Natural killer cell treated with Interleukin-12 subunit alpha and Interleukin-12 subunit beta and Interleukin-15 and Interleukin-18, amount 100 ng/mL, for 72 hours (primary cell): Measurements from ENCODE around the gene TRAF1. TPM values are rescaled to one million over a fixed set of nuclear protein-coding genes. Genes with fewer than 3 reads are reported as not detected.

Experiments
- ATAC-seq, 2 donors: fragments of 150-1000 bp; cut with Tn5 transposase in 1 of 2; sonication (Bioruptor Pico), chemical (Tn5 transposase) in 1 of 2; 2 replicates each; pipeline ENCODE4 v1.10.0; 2021
- DNase-seq: peaks from one replicate; pipeline ENCODE4 v3.0.0; 2022; ENCODE audit warnings: low spot score
- H3K27ac Mint-ChIP-seq, 2 donors: 1 replicate in 1 of 2; 2 replicates in 1 of 2; pipeline ENCODE4 v1.8.0; 2022; ENCODE audit warnings: mixed read lengths in 2 of 2, mild to moderate bottlenecking in 1 of 2, moderate library complexity in 1 of 2
- H3K27me3 Mint-ChIP-seq, 2 donors: 1 replicate in 1 of 2; 2 replicates in 1 of 2; pipeline ENCODE4 v1.8.0; 2022; ENCODE audit warnings: mixed read lengths in 2 of 2
- H3K36me3 Mint-ChIP-seq: one replicate; pipeline ENCODE4 v1.8.0; 2022; ENCODE audit warnings: mixed read lengths
- H3K4me1 Mint-ChIP-seq, 2 donors: 1 replicate in 1 of 2; 2 replicates in 1 of 2; pipeline ENCODE4 v1.8.0; 2022; ENCODE audit warnings: low read depth in 2 of 2, mixed read lengths in 2 of 2, mild to moderate bottlenecking in 1 of 2
- H3K4me3 Mint-ChIP-seq: one replicate; pipeline ENCODE4 v1.8.0; 2022; ENCODE audit warnings: mixed read lengths
- H3K9me3 Mint-ChIP-seq: 2 replicates; pipeline ENCODE4 v1.8.0; 2022; ENCODE audit warnings: mixed read lengths
- total RNA-seq, 2 donors: library from RNA; stranded (reverse); gene quantifications; one replicate each; pipeline ENCODE4 v1.2.3, GENCODE V29; 2022

The TRAF1 gene
- total RNA-seq, 2 donors from 2014 or later = 145 to 375 TPM

DNA sequence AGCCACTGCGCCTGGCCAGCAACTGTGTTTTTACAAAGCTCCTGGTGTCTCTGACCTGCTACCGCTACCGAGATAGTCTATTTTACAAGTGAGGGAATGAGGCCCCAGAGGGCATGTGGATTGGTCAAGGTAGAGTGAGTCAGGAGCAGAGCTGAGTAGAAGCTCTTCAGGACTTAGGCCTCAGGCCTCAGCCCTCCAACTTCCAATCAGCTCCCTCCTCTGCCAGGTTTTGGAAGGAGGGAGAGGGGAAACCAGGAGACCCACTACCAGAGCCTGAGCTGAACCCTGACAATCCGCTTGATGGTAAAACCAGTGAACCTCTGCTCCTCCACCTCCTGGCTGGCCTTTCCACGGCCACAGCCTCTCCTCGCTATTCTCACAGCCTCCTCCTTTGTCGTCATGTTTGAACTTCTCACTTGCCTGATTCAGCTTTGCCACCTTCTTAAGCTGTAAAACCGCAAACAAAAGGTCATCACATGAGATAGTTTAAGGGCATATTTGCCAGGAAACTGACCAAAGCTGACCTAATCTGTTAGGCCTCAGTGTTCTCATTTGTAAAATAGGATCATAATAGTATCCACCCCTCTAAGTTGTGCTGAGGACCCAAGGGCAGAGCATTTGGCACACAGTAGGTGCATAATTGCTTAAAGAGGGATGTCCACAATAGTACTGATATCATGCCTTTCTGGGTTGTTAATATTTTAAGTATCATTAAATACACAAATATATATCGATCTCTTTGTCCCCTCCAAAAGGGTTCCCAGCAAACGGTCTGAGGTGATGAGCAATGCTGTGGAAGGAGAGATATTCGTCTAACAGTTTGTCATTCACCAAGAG is 1.7 kb downstream of the TRAF1 start:
- Mint-ChIP-seq H3K9me3 (no peaks in the 10 kb centered on the region), H3K36me3 (peaks cover 29% of the 10 kb centered on the region)
- ATAC-seq = peak; percentile 17 to 33

DNA sequence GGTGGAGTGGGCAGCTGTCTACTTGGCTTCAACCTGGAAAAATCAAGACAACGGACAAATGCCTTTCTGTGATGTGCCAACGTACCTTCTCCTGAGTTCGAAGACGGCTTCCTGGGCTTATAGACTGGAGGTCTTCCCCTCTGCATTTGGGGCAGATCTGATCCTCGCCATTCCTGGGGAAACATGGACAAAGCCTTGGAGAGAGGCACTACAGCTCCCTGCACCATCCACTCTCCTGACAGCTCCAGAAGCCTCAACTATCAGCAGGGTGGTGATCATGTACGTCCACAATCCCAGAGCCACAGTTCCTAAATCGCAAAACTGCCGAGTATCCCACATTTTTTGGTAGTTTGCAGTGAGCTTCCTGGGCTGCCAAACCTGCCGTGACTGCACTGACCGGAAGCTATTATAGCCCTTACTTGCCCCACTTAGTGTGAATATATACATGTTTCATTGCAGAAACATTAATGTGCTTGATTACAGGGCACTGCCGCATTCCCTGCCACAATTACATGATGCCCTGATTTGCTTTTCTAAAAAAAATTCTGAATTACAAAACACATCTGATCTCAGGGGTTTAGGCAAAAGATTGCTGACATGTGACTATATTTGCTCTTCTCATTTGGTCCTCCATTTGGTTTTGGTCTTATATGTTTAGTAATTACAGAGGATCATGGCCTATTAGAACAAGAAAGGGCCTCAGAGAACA is 2.8 kb downstream of the TRAF1 start:
- Mint-ChIP-seq H3K27ac (peak overlapping the region; percentile 97 to 98), H3K9me3 (no peaks in the 10 kb centered on the region), H3K4me1 (peaks cover 73 to 87% of the 10 kb centered on the region in 2 donors), H3K4me3 (peak overlapping the region; percentile 99), H3K36me3 (peaks cover 35% of the 10 kb centered on the region), H3K27me3 (no peaks in the 10 kb centered on the region)
- DNase-seq (no peak), ATAC-seq (no peak)

More for the DNA sequence above, 1.7 kb downstream of the TRAF1 start:
- H3K4me3 Mint-ChIP-seq = peak overlapping the region; percentile 99
- H3K27me3 Mint-ChIP-seq = no peaks in the 10 kb centered on the region
- peaks cover 67 to 86% of the 10 kb centered on the region in 2 donors for H3K4me1 Mint-ChIP-seq
- DNase-seq = peak; percentile 85
- H3K27ac Mint-ChIP-seq = peak overlapping the region; percentile 97 to 98

DNA sequence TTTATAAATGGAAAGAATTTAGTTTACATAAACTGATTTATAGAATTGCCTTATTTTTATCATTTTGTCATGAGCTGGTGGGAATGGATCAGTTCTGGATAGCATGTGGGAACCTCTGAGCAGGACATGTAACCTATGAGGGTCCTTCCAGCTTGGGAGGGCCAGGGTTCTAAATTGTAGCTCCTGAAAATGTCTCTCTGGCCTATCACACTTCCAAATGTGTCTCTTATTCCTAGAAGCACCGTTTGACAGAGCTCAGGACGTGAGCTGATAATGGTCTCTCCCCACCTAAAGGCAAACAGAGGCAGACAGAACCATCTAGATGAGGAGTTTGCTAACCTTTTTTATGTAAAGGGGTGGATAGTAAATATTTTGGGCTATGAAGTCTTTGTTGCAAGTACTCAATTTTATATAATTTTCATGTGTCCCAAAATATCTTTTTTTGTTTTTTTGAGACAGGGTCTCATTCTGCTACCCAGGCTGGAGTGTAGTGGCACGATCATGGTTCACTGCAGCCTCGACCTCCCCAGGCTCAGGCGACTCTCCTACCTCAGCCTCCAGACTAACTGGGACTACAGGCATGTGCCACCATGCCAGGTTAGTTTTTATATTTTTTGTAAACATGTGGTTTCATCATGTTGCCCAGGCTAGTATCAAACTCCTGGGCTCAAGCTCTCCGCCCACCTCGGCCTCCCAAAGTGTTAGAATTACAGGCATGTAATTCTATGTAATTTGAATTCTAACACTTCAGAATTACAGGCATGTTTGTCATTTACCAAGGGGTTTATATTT is 4.0 kb downstream of the TRAF1 start:
- ATAC-seq = no peak
- Mint-ChIP-seq H3K4me3 (peak overlapping the region; percentile 99), H3K27me3 (no peaks in the 10 kb centered on the region), H3K9me3 (no peaks in the 10 kb centered on the region), H3K4me1 (peaks cover 72 to 84% of the 10 kb centered on the region in 2 donors), H3K27ac (peak overlapping the region; percentile 97 to 98), H3K36me3 (peaks cover 43% of the 10 kb centered on the region)
- DNase-seq = no peak

DNA sequence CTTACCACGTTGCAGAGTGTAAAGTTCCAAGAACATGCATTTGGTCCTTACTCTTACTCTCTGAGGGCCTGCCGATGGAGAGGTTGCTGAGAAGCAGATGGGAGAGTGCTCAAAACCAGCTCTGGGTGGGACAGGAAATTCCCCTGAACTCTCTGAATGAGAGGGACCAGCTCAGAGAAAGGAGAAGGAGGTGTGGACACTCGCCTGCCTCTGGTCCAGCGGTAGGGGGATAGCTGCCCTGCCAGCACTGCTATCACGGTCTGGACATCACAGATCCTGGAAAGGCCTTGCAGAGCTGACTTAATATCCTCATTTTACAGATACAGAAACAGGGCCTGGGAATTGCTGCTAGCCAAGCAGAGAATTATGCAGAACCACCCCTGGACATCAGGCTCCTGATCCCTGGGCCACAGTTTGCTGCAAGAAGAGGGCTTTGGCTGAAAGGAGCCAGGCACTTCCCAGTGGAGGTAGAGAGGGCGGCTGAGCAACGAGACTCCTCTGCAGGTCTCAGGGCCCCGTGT is 4.9 kb downstream of the TRAF1 start:
- Mint-ChIP-seq H3K36me3 (peaks cover 50% of the 10 kb centered on the region), H3K27me3 (no peaks in the 10 kb centered on the region), H3K27ac (peak overlapping the region; percentile 97 to 98), H3K9me3 (no peaks in the 10 kb centered on the region), H3K4me1 (peaks cover 71 to 83% of the 10 kb centered on the region in 2 donors), H3K4me3 (peak overlapping the region; percentile 99)
- DNase-seq = peak; percentile 79
- ATAC-seq = no peak

DNA sequence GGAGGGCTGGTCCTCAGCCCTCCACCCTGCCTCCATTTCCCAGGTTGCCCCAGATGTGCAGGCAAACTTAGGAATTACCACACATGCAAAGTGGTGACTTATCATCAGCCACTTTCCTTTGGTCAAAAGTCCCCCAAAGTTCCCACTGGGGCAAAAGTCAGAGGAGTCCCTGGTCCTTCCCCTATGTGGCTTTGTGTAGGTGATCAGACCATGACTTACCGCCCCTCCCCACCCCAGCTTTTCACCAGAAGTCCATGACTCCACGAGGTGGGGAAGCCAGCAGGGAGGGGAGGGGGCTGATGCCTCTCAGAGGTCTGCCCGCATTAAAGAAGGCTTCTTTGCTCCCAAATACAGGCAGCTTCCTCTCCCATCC is 5.8 kb downstream of the TRAF1 start:
- Mint-ChIP-seq H3K4me3 (peak overlapping the region; percentile 99), H3K27ac (peak overlapping the region; percentile 97 to 98), H3K27me3 (no peaks in the 10 kb centered on the region), H3K36me3 (peaks cover 52% of the 10 kb centered on the region), H3K4me1 (peaks cover 68 to 82% of the 10 kb centered on the region in 2 donors), H3K9me3 (no peaks in the 10 kb centered on the region)
- peak; percentile 89 for DNase-seq
- peak; percentile 42 to 66 for ATAC-seq

DNA sequence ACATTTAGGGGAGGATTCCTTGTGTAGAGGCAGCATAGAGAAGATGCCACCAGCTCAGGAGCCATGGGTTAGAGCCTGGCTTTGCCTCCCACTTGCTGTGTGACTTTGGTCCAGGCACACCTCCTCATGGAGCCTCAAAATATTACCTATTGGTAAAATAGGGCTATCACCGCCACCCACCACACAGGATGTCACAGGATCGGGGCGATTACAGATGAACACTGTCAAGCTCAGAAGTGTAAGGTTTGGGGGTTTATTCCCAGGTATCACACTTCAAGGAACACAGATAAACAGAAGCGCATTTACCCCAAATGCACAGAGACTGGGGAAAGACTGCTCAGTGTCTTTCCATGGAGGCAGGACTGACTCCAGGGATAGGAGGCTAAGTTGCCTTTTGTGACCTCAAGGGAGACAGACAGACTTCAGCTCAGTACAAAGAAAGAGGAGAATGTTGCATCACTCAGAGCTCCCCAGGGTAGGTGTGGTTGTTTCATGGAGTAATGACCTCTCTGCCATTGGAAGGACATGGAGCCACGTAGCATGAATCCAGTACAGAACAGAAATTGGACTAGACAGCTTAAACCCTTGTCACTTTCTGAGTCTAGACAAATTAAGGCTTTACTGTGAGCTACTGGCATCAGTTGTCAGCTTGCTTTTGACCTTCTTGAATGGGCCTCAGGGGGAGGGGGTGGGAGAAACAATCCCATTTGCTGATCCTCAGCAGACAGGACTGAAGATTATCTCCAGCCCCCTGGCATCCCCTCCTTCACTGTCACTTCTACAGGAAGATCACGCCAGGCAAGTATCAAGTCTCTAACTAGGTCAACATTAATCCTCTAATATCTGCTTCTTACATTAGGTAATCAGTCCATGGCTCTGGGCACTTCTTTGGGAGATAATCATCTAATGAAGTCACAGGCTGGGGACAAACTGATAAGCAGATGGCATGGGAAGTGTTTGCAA is 6.5 kb downstream of the TRAF1 start:
- peaks cover 52% of the 10 kb centered on the region for H3K36me3 Mint-ChIP-seq
- H3K27me3 Mint-ChIP-seq = no peaks in the 10 kb centered on the region
- ATAC-seq (peak in 1 of 2 donors; percentile 31), DNase-seq (no peak)
- H3K27ac Mint-ChIP-seq = peak overlapping the region; percentile 97 to 98
- peaks cover 68 to 81% of the 10 kb centered on the region in 2 donors for H3K4me1 Mint-ChIP-seq
- H3K4me3 Mint-ChIP-seq = peak overlapping the region; percentile 92
- H3K9me3 Mint-ChIP-seq = no peaks in the 10 kb centered on the region

DNA sequence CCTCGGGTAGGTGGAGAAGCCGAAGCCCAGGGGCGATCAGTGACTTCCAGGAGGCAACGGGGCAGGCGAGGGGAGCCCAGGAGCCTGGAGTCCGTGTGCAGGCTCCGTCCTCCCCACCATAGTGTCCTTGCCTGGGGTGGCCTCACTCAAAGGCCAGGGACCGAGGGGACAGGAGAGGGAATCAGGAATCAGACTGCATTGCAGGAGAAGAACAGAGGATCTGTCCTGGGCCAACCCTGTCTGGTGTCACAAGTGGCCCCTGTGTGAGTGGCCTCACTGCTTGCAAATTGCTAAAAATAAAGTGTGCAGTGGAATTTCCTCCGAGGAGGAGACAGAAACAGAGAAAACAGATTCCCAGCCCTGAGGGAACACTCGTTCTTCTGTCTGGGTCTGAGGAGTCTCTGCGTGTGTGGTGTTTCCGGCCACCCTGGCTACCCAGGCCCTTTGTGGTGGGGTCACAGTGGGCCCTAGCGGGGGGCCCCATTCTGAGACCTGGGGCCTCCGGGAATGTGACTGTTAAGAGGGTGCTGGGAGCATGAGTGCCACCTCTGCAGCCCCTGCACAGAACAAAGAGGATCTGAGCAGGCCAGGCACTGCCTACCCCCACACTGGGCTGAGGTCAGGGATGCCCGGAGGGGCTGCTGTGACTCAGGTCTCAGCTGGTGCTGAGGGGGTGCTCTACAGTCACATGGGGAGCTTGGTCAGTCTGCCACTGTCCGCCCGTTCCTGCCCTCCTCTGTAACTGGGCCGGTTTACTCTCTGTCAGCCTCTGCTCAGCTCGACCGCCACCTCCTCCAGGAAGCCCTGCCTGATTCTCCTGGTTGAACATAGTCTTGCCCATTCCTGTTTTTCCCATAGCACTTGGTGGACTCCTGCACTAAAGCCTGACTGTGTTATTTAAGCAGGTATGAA is 7.4 kb downstream of the TRAF1 start:
- Mint-ChIP-seq H3K27me3 (no peaks in the 10 kb centered on the region), H3K36me3 (peaks cover 54% of the 10 kb centered on the region), H3K4me3 (peak overlapping the region; percentile 92), H3K4me1 (peaks cover 69 to 76% of the 10 kb centered on the region in 2 donors), H3K9me3 (no peaks in the 10 kb centered on the region), H3K27ac (peak overlapping the region; percentile 97 to 98)
- no peak for DNase-seq
- no peak for ATAC-seq

DNA sequence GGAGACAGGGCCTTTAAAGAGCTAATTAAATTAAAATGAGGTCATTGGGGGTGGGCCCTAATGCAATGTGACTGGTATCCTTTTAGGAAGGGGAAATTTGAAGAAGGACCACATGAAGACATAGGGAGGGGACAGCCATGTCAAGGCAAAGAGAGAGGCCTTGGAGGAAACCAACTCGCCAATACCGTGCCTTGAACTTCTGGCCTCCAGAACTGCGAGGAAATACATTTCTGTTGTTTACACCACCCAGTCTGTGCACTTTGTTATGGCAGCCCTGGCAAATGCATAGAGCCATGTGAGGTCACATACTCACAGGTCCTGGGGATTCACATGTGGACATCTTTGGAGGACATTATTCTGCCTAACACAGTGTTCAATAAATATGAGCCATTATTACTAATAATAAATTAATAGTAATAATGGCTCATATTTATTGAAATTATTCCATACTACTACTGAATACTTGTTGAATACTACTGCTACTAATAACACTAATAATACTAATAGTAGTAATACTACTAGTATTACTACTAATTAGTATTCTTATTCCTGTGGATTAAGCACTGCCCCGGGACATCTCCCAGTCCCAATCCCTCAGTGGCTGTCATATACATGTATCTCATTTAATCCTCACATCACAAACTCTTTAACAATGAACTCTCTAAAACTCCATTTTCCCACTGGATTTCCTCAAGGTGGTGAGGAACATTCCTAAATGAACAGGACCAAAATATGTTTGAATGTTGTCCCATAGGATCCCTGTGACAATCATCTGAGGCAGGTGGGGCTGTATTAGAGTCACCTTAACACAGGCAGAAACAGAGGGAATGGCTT is 8.4 kb downstream of the TRAF1 start:
- DNase-seq = no peak
- peak overlapping the region; percentile 97 to 98 for H3K27ac Mint-ChIP-seq
- H3K36me3 Mint-ChIP-seq = peaks cover 47% of the 10 kb centered on the region
- peaks cover 67 to 70% of the 10 kb centered on the region in 2 donors for H3K4me1 Mint-ChIP-seq
- no peak for ATAC-seq
- H3K4me3 Mint-ChIP-seq = peak overlapping the region; percentile 69
- no peaks in the 10 kb centered on the region for H3K9me3 Mint-ChIP-seq
- no peaks in the 10 kb centered on the region for H3K27me3 Mint-ChIP-seq

DNA sequence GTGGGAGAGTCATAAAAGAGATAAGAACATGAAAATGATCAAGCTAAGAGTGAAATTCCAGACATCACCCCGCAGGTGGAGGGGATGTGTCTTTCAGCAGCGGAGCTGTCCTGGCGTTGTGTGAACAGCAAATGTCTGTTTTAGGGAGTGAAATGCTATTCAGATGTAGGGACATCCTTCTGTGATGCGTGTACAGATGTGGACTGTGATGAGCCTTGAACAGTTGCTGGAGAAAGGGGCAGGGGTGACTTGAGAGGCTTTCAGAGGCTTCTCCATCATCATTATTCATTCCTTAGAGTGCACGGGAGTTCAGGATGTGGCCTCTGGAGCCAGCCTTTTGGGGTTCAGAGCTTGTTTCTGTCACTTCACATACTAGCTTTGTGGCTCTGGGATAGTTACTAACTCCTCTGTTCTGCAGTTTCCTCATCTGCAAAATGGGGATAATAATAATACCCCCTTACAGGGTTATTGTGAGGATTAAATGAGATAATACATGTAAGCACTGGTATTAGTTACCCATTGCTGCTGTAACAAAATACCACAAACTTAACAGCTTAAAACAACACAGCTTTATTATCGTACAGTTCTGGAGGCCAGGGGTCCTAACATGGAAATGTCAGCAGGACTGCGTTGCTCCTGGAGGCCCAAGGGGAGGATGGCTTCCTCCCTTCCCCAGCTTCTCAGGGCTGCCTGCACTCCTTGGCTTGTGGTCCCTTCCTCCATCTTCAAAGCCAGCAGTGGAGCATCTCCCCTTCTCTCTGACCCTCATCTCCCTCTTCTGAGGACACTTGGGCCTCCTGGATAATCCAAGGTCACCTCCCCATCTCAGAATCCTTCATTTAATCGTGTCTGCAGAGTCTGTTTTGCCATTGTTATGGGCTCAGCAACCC is 9.4 kb downstream of the TRAF1 start:
- ATAC-seq = no peak
- Mint-ChIP-seq H3K4me3 (peak overlapping the region; percentile 74), H3K36me3 (peaks cover 52% of the 10 kb centered on the region), H3K9me3 (no peaks in the 10 kb centered on the region), H3K4me1 (peaks cover 69 to 72% of the 10 kb centered on the region in 2 donors), H3K27ac (peak overlapping the region; percentile 84 to 98), H3K27me3 (no peaks in the 10 kb centered on the region)
- no peak for DNase-seq

DNA sequence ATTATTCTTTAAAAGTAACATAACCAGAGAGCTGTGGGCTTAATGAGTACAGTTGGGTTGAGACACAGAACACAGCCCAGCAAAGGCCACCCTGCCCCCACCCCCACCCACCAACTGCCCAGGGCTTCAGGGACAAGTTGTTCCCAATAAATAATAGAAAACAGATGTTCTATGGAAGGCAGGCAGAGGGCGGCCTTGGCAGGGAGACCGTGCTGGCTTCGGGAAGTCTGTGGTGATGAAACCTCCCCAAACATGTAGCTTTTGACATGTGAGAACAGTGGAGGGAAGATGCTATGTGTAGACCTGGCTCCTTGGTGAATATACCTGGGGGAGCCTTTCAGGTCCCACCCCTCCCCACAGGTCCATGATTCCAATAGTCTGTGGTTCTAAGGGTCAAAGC is 10.0 kb downstream of the TRAF1 start:
- Mint-ChIP-seq H3K4me1 (peaks cover 66 to 72% of the 10 kb centered on the region in 2 donors), H3K27ac (peak overlapping the region; percentile 84 to 98), H3K9me3 (no peaks in the 10 kb centered on the region), H3K4me3 (peak overlapping the region; percentile 74), H3K27me3 (no peaks in the 10 kb centered on the region), H3K36me3 (peaks cover 52% of the 10 kb centered on the region)
- ATAC-seq = no peak
- no peak for DNase-seq
